ENCODE data around the gene HDAC6.

GRCh38 chrX:48753708-48754228 lies 48.1 kb upstream of the HDAC6 start:
- TF ChIP-seq CTCF (IDR thresholded peaks at IDR 0.05) (no peak), POLR2A (IDR thresholded peaks at IDR 0.05) (no peak), POLR2AphosphoS5 (IDR thresholded peaks at IDR 0.05) (no peak), EP300 (IDR thresholded peaks at IDR 0.05) (no peak)

All from suprapubic skin (tissue), 4 donors.